H9 (cell line): ENCODE measurements around the gene CCL11. TPM values are rescaled to one million over a fixed set of nuclear protein-coding genes. Genes with fewer than 3 reads are reported as not detected.

ENCODE experiments used
- DNase-seq: peaks from one replicate; pipeline ENCODE4 v3.0.0-alpha.2; 2017
- H2AFZ ChIP-seq: one replicate; pipeline ENCODE4 v1.6.1; 2013; ENCODE audit warnings: mild to moderate bottlenecking, low read length, control low read depth, moderate library complexity
- H2AK5ac ChIP-seq: 2 replicates; pipeline ENCODE4 v1.6.1; 2013; ENCODE audit warnings: low read length, control low read depth, mixed read lengths; ENCODE audit not compliant: insufficient read length
- H2BK120ac ChIP-seq: one replicate; pipeline ENCODE4 v1.6.1; 2013; ENCODE audit warnings: low read depth, mild to moderate bottlenecking, low read length, control low read depth, inconsistent platforms; ENCODE audit not compliant: poor library complexity, severe bottlenecking
- H2BK12ac ChIP-seq: 2 replicates; pipeline ENCODE4 v1.6.1; 2013; ENCODE audit warnings: low read length, control low read depth, mixed read lengths, low read depth; ENCODE audit not compliant: insufficient read length
- H2BK15ac ChIP-seq: 2 replicates; pipeline ENCODE4 v1.6.1; 2013; ENCODE audit warnings: low read depth, low read length, control low read depth
- H2BK20ac ChIP-seq: one replicate; pipeline ENCODE4 v1.6.1; 2013; ENCODE audit warnings: low read depth, mild to moderate bottlenecking, low read length, control low read depth, inconsistent platforms; ENCODE audit not compliant: poor library complexity, severe bottlenecking
- H2BK5ac ChIP-seq: 2 replicates; pipeline ENCODE4 v1.6.1; 2013; ENCODE audit warnings: low read length, control low read depth, mixed read lengths; ENCODE audit not compliant: insufficient read length
- H3K14ac ChIP-seq: 2 replicates; pipeline ENCODE4 v1.6.1; 2013; ENCODE audit warnings: low read length, control low read depth; ENCODE audit not compliant: insufficient read depth
- H3K18ac ChIP-seq: 2 replicates; pipeline ENCODE4 v1.6.1; 2013; ENCODE audit warnings: low read depth, mild to moderate bottlenecking, mixed read lengths, low read length, control low read depth; ENCODE audit not compliant: insufficient read length
- H3K23ac ChIP-seq: 2 replicates; pipeline ENCODE4 v1.6.1; 2013; ENCODE audit warnings: low read length, control low read depth, mixed read lengths, low read depth; ENCODE audit not compliant: insufficient read length
- H3K23me2 ChIP-seq: 2 replicates; pipeline ENCODE4 v1.6.1; 2013; ENCODE audit warnings: low read depth, mild to moderate bottlenecking, mixed read lengths, low read length, control low read depth; ENCODE audit not compliant: insufficient read length, poor library complexity, severe bottlenecking
- H3K27ac ChIP-seq: 2 replicates; pipeline ENCODE4 v1.5.1; 2013; ENCODE audit warnings: low read length, control low read depth, mixed read lengths, low read depth; ENCODE audit not compliant: insufficient read length
- H3K27me3 ChIP-seq: 2 replicates; pipeline ENCODE4 v1.6.1; 2013; ENCODE audit warnings: low read length, control low read depth, inconsistent platforms; ENCODE audit not compliant: insufficient read depth
- H3K4ac ChIP-seq: 2 replicates; pipeline ENCODE4 v1.6.1; 2013; ENCODE audit warnings: low read depth, mild to moderate bottlenecking, control low read depth, inconsistent platforms, low read length, moderate library complexity
- H3K4me1 ChIP-seq: 2 replicates; pipeline ENCODE4 v1.6.1; 2013; ENCODE audit warnings: low read length, control low read depth, inconsistent platforms; ENCODE audit not compliant: insufficient read depth
- H3K4me2 ChIP-seq: 2 replicates; pipeline ENCODE4 v1.6.1; 2013; ENCODE audit warnings: low read length, control low read depth, mixed read lengths; ENCODE audit not compliant: insufficient read length, insufficient read depth
- H3K56ac ChIP-seq: 2 replicates; pipeline ENCODE4 v1.6.1; 2013; ENCODE audit warnings: low read depth, mild to moderate bottlenecking, mixed read lengths, low read length, control low read depth; ENCODE audit not compliant: insufficient read length
- H3K79me1 ChIP-seq: 2 replicates; pipeline ENCODE4 v1.6.1; 2013; ENCODE audit warnings: low read depth, mild to moderate bottlenecking, moderate library complexity, low read length, control low read depth, inconsistent platforms; ENCODE audit not compliant: insufficient read depth, poor library complexity, severe bottlenecking
- H3K79me2 ChIP-seq: 2 replicates; pipeline ENCODE4 v1.6.1; 2013; ENCODE audit warnings: low read length, control low read depth, inconsistent platforms; ENCODE audit not compliant: insufficient read depth
- H3K9ac ChIP-seq: 2 replicates; pipeline ENCODE4 v1.6.1; 2013; ENCODE audit warnings: low read length, control low read depth, mixed read lengths; ENCODE audit not compliant: insufficient read length; ENCODE audit errors: extremely low read depth
- H3K9me3 ChIP-seq: one replicate; pipeline ENCODE4 v1.6.1; 2013; ENCODE audit warnings: low read depth, low read length, inconsistent platforms; ENCODE audit not compliant: control insufficient read depth
- H3T11ph ChIP-seq: one replicate; pipeline ENCODE4 v1.6.1; 2013; ENCODE audit warnings: mild to moderate bottlenecking, low read length, control low read depth, inconsistent platforms
- H4K20me1 ChIP-seq: one replicate; pipeline ENCODE4 v1.6.1; 2013; ENCODE audit not compliant: control insufficient read depth, insufficient read length, insufficient read depth
- H4K5ac ChIP-seq: 2 replicates; pipeline ENCODE4 v1.6.1; 2013; ENCODE audit warnings: low read depth, mild to moderate bottlenecking, mixed read lengths, low read length, control low read depth; ENCODE audit not compliant: insufficient read length
- H4K8ac ChIP-seq: replicated peaks from 2 replicates; pipeline ENCODE4 v1.6.1; 2013; ENCODE audit warnings: low read length, control low read depth, mixed read lengths, low read depth; ENCODE audit not compliant: insufficient read length
- H4K91ac ChIP-seq: 2 replicates; pipeline ENCODE4 v1.6.1; 2013; ENCODE audit warnings: low read depth, mild to moderate bottlenecking, moderate library complexity, mixed read lengths, low read length, control low read depth; ENCODE audit not compliant: insufficient read length
- H3K27ac Mint-ChIP-seq, 3 experiments: 2 replicates in 2 of 3; 3 replicates in 1 of 3; pipeline ENCODE4 v1.8.0; 2020 to 2021; ENCODE audit warnings: mixed read lengths in 3 of 3, mild to moderate bottlenecking in 1 of 3, moderate library complexity in 1 of 3
- H3K27me3 Mint-ChIP-seq: 2 replicates; pipeline ENCODE4 v1.8.0; 2021; ENCODE audit warnings: low read depth, mild to moderate bottlenecking, moderate library complexity, mixed read lengths
- H3K36me3 Mint-ChIP-seq, 3 experiments: 2 replicates in 2 of 3; 3 replicates in 1 of 3; pipeline ENCODE4 v1.8.0; 2020 to 2021; ENCODE audit warnings: low read depth in 3 of 3, mixed read lengths in 3 of 3; ENCODE audit not compliant: insufficient read depth in 1 of 3
- H3K4me1 Mint-ChIP-seq, 2 experiments: 2 replicates each; pipeline ENCODE4 v1.8.0; 2020; ENCODE audit warnings: mixed read lengths in 2 of 2
- H3K4me3 Mint-ChIP-seq, 2 experiments: 2 replicates in 1 of 2; 3 replicates in 1 of 2; pipeline ENCODE4 v1.8.0; 2020 to 2021; ENCODE audit warnings: mild to moderate bottlenecking in 2 of 2, mixed read lengths in 2 of 2, moderate library complexity in 1 of 2
- H3K9me3 Mint-ChIP-seq, 2 experiments: 2 replicates in 1 of 2; 3 replicates in 1 of 2; pipeline ENCODE4 v1.8.0; 2020; ENCODE audit warnings: mild to moderate bottlenecking in 2 of 2, mixed read lengths in 2 of 2, moderate library complexity in 1 of 2
- CTCF ChIP-seq: fragments of 200-600 bp; sonication (generic); conservative IDR thresholded peaks from 3 replicates; pipeline ENCODE4 v1.8.0; 2021; ENCODE audit warnings: antibody characterized with exemption, mild to moderate bottlenecking
- total RNA-seq: library from RNA; stranded (reverse); gene quantifications from 2 replicates; pipeline ENCODE4 v1.2.1, GENCODE V29; 2021

CCL11 gene
- total RNA-seq, 1 experiment from 2014 or later: not detected

- Histone ChIP-seq H3K79me1 (no peaks in the 10 kb centered on the region), H3K27ac (no peak overlapping the region), H3K23me2 (no peaks in the 10 kb centered on the region), H3K4ac (no peak overlapping the region), H2BK120ac (no peak overlapping the region), H3K4me1 (no peaks in the 10 kb centered on the region), H2BK15ac (no peak overlapping the region), H3K27me3 (no peaks in the 10 kb centered on the region), H3K9ac (no peak overlapping the region), H2BK12ac (no peak overlapping the region), H4K5ac (no peak overlapping the region), H3T11ph (no peak overlapping the region), H4K8ac (no peak overlapping the region), H2AK5ac (no peak overlapping the region), H3K56ac (no peak overlapping the region), H3K14ac (no peak overlapping the region), H2BK5ac (no peak overlapping the region), H4K91ac (no peak overlapping the region), H3K79me2 (no peaks in the 10 kb centered on the region), H3K4me2 (no peak overlapping the region), H2AFZ (no peak overlapping the region), H4K20me1 (no peaks in the 10 kb centered on the region), H3K9me3 (no peaks in the 10 kb centered on the region), H3K23ac (no peak overlapping the region), H2BK20ac (no peak overlapping the region), H3K18ac (no peak overlapping the region)
- no peak for DNase-seq
- no peak for TF ChIP-seq CTCF
- Mint-ChIP-seq H3K27ac (no peak overlapping the region), H3K4me1 (peaks cover 0 to 5% of the 10 kb centered on the region in 2 experiments; a peak in 3 of 4 replicates), H3K9me3 (no peaks in the 10 kb centered on the region), H3K27me3 (peaks cover 6% of the 10 kb centered on the region), H3K4me3 (no peak overlapping the region), H3K36me3 (no peaks in the 10 kb centered on the region)
Measured at GRCh38 chr17:34308371-34308770, 22.8 kb downstream of the CCL11 start.
